Neural progenitor cell (in vitro differentiated cells): ENCODE data around the gene TTC39C. TPM values are rescaled to one million over a fixed set of nuclear protein-coding genes. Genes with fewer than 3 reads are reported as not detected.
"Not testable (repeated sequence)": the region's sequence is repeated elsewhere in the genome, so short reads cannot be mapped to it uniquely, and the experiment has no call there.

Experiments used
- DNase-seq: peaks from one replicate; pipeline ENCODE4 v3.0.0-alpha.2; 2016; ENCODE audit warnings: low spot score
- H2AFZ ChIP-seq: fragments of 200-600 bp; sonication (generic); replicated peaks from 2 replicates; pipeline ENCODE4 v1.6.1; 2016; ENCODE audit warnings: antibody characterized with exemption
- H3F3A ChIP-seq: fragments of 200-600 bp; sonication (generic); 2 replicates; pipeline ENCODE4 v1.6.1; 2016; ENCODE audit warnings: antibody characterized with exemption, low read depth
- H3K27ac ChIP-seq: fragments of 200-600 bp; sonication (generic); 2 replicates; pipeline ENCODE4 v1.5.1; 2016; ENCODE audit warnings: mild to moderate bottlenecking
- H3K27me3 ChIP-seq: fragments of 200-600 bp; sonication (generic); 2 replicates; pipeline ENCODE4 v1.6.1; 2016; ENCODE audit warnings: mild to moderate bottlenecking, moderate library complexity
- H3K36me3 ChIP-seq: fragments of 200-600 bp; sonication (generic); 2 replicates; pipeline ENCODE4 v1.5.1; 2016
- H3K4me1 ChIP-seq: fragments of 200-600 bp; sonication (generic); 2 replicates; pipeline ENCODE4 v1.6.1; 2016; ENCODE audit warnings: mixed run types
- H3K4me2 ChIP-seq: fragments of 200-600 bp; sonication (generic); 2 replicates; pipeline ENCODE4 v1.6.1; 2016
- H3K4me3 ChIP-seq: fragments of 200-600 bp; sonication (generic); 2 replicates; pipeline ENCODE4 v1.5.1; 2016
- H3K79me2 ChIP-seq: fragments of 200-600 bp; sonication (generic); 2 replicates; pipeline ENCODE4 v1.6.1; 2016; ENCODE audit warnings: low read depth
- H3K9ac ChIP-seq: fragments of 200-600 bp; sonication (generic); 2 replicates; pipeline ENCODE4 v1.6.1; 2016
- H3K9me3 ChIP-seq: fragments of 200-600 bp; sonication (generic); 2 replicates; pipeline ENCODE4 v1.5.1; 2016; ENCODE audit warnings: low read depth
- H4K20me1 ChIP-seq: fragments of 200-600 bp; sonication (generic); 2 replicates; pipeline ENCODE4 v1.6.1; 2016; ENCODE audit warnings: low read depth
- H3K27ac Mint-ChIP-seq: 3 replicates; pipeline ENCODE4 v1.8.0; 2021; ENCODE audit warnings: mixed read lengths
- H3K27me3 Mint-ChIP-seq: 2 replicates; pipeline ENCODE4 v1.8.0; 2022; ENCODE audit warnings: low read depth, mild to moderate bottlenecking, inconsistent platforms, moderate library complexity, mixed read lengths; ENCODE audit not compliant: insufficient read depth
- H3K36me3 Mint-ChIP-seq: 3 replicates; pipeline ENCODE4 v1.8.0; 2021; ENCODE audit warnings: mixed read lengths
- H3K4me1 Mint-ChIP-seq: 3 replicates; pipeline ENCODE4 v1.8.0; 2021; ENCODE audit warnings: mixed read lengths
- H3K4me3 Mint-ChIP-seq: 3 replicates; pipeline ENCODE4 v1.8.0; 2021; ENCODE audit warnings: mild to moderate bottlenecking, moderate library complexity, mixed read lengths
- H3K9me3 Mint-ChIP-seq: 3 replicates; pipeline ENCODE4 v1.8.0; 2020; ENCODE audit warnings: mixed read lengths
- CTCF ChIP-seq: fragments of 200-600 bp; sonication (generic); IDR thresholded peaks from 2 replicates; pipeline ENCODE4 v1.5.1; 2017; ENCODE audit warnings: antibody characterized with exemption, mild to moderate bottlenecking
- EZH2 ChIP-seq: fragments of 200-600 bp; sonication (generic); IDR thresholded peaks from 2 replicates; pipeline ENCODE4 v1.6.1; 2017; ENCODE audit warnings: antibody characterized with exemption, mild to moderate bottlenecking, moderate library complexity
- EZH2phosphoT487 ChIP-seq: fragments of 200-600 bp; sonication (generic); IDR thresholded peaks from 2 replicates; pipeline ENCODE4 v1.6.1; 2017; ENCODE audit warnings: antibody characterized with exemption
- total RNA-seq: library from RNA; depleted of rRNA; stranded (reverse); fragments of >200 nt; gene quantifications from 2 replicates; pipeline ENCODE4 v1.2.3, GENCODE V29; 2015; ENCODE audit warnings: low replicate concordance

Gene TTC39C
- total RNA-seq, 1 donor from 2014 or later, result 27.6 TPM

GRCh38 chr18:24055878-24056277 is 41.3 kb downstream of the TTC39C start:
- Histone ChIP-seq H3K36me3 (no peaks in the 10 kb centered on the region), H3K27me3 (no peaks in the 10 kb centered on the region), H3K9me3 (no peaks in the 10 kb centered on the region), H3K4me1 (peaks cover 14% of the 10 kb centered on the region), H3F3A (no peaks in the 10 kb centered on the region), H3K4me2 (peak overlapping the region; percentile 39), H4K20me1 (peaks cover 10% of the 10 kb centered on the region), H2AFZ (no peak overlapping the region), H3K4me3 (no peak overlapping the region), H3K79me2 (peaks cover 13% of the 10 kb centered on the region), H3K27ac (no peak overlapping the region), H3K9ac (no peak overlapping the region)
- Mint-ChIP-seq H3K4me3 (no peak overlapping the region), H3K4me1 (peaks cover 25% of the 10 kb centered on the region), H3K36me3 (peaks cover 2% of the 10 kb centered on the region), H3K27ac (no peak overlapping the region), H3K9me3 (no peaks in the 10 kb centered on the region), H3K27me3 (no peaks in the 10 kb centered on the region)
- peak; percentile 41 for DNase-seq
- TF ChIP-seq CTCF (no peak), EZH2phosphoT487 (no peak), EZH2 (no peak)

- no peaks in the 10 kb centered on the region for H3K27me3 ChIP-seq
- no peak overlapping the region for H3K27ac Mint-ChIP-seq
- no peaks in the 10 kb centered on the region for H3K36me3 ChIP-seq
- no peak for TF ChIP-seq EZH2phosphoT487
- TF ChIP-seq CTCF, result no peak
- no peak for TF ChIP-seq EZH2
- peaks cover 25% of the 10 kb centered on the region for H3K4me1 Mint-ChIP-seq
- no peak overlapping the region for H3K9ac ChIP-seq
- no peak for DNase-seq
- H3F3A ChIP-seq, result no peaks in the 10 kb centered on the region
- H4K20me1 ChIP-seq, result peaks cover 10% of the 10 kb centered on the region
- peaks cover 2% of the 10 kb centered on the region for H3K36me3 Mint-ChIP-seq
- no peak overlapping the region for H3K4me3 ChIP-seq
- no peak overlapping the region for H3K4me3 Mint-ChIP-seq
- H3K9me3 ChIP-seq, result no peaks in the 10 kb centered on the region
- no peaks in the 10 kb centered on the region for H3K9me3 Mint-ChIP-seq
- peaks cover 14% of the 10 kb centered on the region for H3K4me1 ChIP-seq
- no peak overlapping the region for H3K27ac ChIP-seq
- H3K79me2 ChIP-seq, result peaks cover 13% of the 10 kb centered on the region
- no peak overlapping the region for H3K4me2 ChIP-seq
- H2AFZ ChIP-seq, result no peak overlapping the region
- H3K27me3 Mint-ChIP-seq, result no peaks in the 10 kb centered on the region
These were observed 42.0 kb downstream of the TTC39C start for GRCh38 chr18:24056506-24056905.

- no peak overlapping the region for H2AFZ ChIP-seq
- peaks cover 16% of the 10 kb centered on the region for H3K79me2 ChIP-seq
- H3K4me1 Mint-ChIP-seq, result peaks cover 25% of the 10 kb centered on the region
- H3K27me3 ChIP-seq, result no peaks in the 10 kb centered on the region
- no peak overlapping the region for H3K27ac Mint-ChIP-seq
- no peak for TF ChIP-seq CTCF
- no peak for TF ChIP-seq EZH2phosphoT487
- TF ChIP-seq EZH2, result no peak
- H3K36me3 Mint-ChIP-seq, result peaks cover 2% of the 10 kb centered on the region
- no peaks in the 10 kb centered on the region for H3F3A ChIP-seq
- H3K9ac ChIP-seq, result no peak overlapping the region
- no peak overlapping the region for H3K4me3 ChIP-seq
- H3K4me3 Mint-ChIP-seq, result no peak overlapping the region
- H4K20me1 ChIP-seq, result peaks cover 10% of the 10 kb centered on the region
- H3K9me3 ChIP-seq, result no peaks in the 10 kb centered on the region
- H3K36me3 ChIP-seq, result no peaks in the 10 kb centered on the region
- DNase-seq, result no peak
- no peaks in the 10 kb centered on the region for H3K9me3 Mint-ChIP-seq
- H3K4me1 ChIP-seq, result peaks cover 14% of the 10 kb centered on the region
- no peaks in the 10 kb centered on the region for H3K27me3 Mint-ChIP-seq
- no peak overlapping the region for H3K4me2 ChIP-seq
- H3K27ac ChIP-seq, result no peak overlapping the region
These were observed 43.2 kb downstream of the TTC39C start for GRCh38 chr18:24057804-24058203.

GRCh38 chr18:24059385-24059784 is 44.8 kb downstream of the TTC39C start:
- H3K4me2 ChIP-seq, DNase-seq, H3K27me3 Mint-ChIP-seq, H3F3A ChIP-seq, H3K27ac Mint-ChIP-seq, H3K27ac ChIP-seq, H3K4me3 ChIP-seq, H3K36me3 ChIP-seq, H3K36me3 Mint-ChIP-seq, H3K9me3 Mint-ChIP-seq, H3K27me3 ChIP-seq, H3K4me3 Mint-ChIP-seq, H3K9ac ChIP-seq, H3K9me3 ChIP-seq, H2AFZ ChIP-seq: not testable (repeated sequence)
- Histone ChIP-seq H3K79me2 (peaks cover 18% of the 10 kb centered on the region), H3K4me1 (peaks cover 14% of the 10 kb centered on the region), H4K20me1 (peaks cover 10% of the 10 kb centered on the region)
- peaks cover 16% of the 10 kb centered on the region for H3K4me1 Mint-ChIP-seq
